Frontal cortex (tissue), 4 donors: ENCODE data around the gene PLEK. TPM values are rescaled to one million over a fixed set of nuclear protein-coding genes. Genes with fewer than 3 reads are reported as not detected.
A peak's percentile ranks its signal among the peaks of the same experiment; 100 is the strongest.
"Not testable (repeated sequence)": the region's sequence is repeated elsewhere in the genome, so short reads cannot be mapped to it uniquely, and the experiment has no call there.

Experiments
- DNase-seq, 2 donors: peaks; one replicate each; pipeline ENCODE4 v3.0.0; 2012; ENCODE audit warnings: low spot score in 2 of 2
- FAIRE-seq: peaks from 2 replicates; lab custom pipeline; 2012; peaks lifted over from hg19 to GRCh38; lab: Jason Lieb, UNC
- total RNA-seq: library from RNA; depleted of rRNA; stranded (reverse); fragments of >200 nt; gene quantifications from one replicate; pipeline ENCODE4 v1.2.3, GENCODE V29; 2014
- donor health status: control.
- donor health status: control.
- donor health status: control.

The PLEK gene
- total RNA-seq, 1 donor from 2014 or later: 1.6 TPM

GRCh38 chr2:68379184-68379708 lies 14.2 kb downstream of the PLEK start:
- no peak for FAIRE-seq

GRCh38 chr2:68383778-68384177 lies 18.7 kb downstream of the PLEK start:
- no peak for DNase-seq
- FAIRE-seq: no peak

More at GRCh38 chr2:68379184-68379708, 14.2 kb downstream of the PLEK start:
- DNase-seq: no peak

- FAIRE-seq (no peak), DNase-seq (no peak)
Observed at GRCh38 chr2:68384485-68385107, 19.5 kb downstream of the PLEK start.

- no peak for FAIRE-seq
- DNase-seq: no peak
Observed at GRCh38 chr2:68385220-68385906, 20.3 kb downstream of the PLEK start.

GRCh38 chr2:68385907-68386287 lies 20.8 kb downstream of the PLEK start:
- DNase-seq (no peak), FAIRE-seq (peak; percentile 77)

- FAIRE-seq (no peak), DNase-seq (no peak)
Observed at GRCh38 chr2:68386365-68386764, 21.3 kb downstream of the PLEK start.

GRCh38 chr2:68387408-68388350 lies 22.6 kb downstream of the PLEK start:
- DNase-seq (no peak), FAIRE-seq (no peak)

GRCh38 chr2:68388358-68388757 lies 23.3 kb downstream of the PLEK start:
- FAIRE-seq (no peak), DNase-seq (no peak)

- no peak for FAIRE-seq
Observed at GRCh38 chr2:68388772-68389171, 23.7 kb downstream of the PLEK start.

GRCh38 chr2:68390114-68390513 lies 25.0 kb downstream of the PLEK start:
- FAIRE-seq (no peak), DNase-seq (no peak)

More at GRCh38 chr2:68388772-68389171, 23.7 kb downstream of the PLEK start:
- no peak for DNase-seq

- DNase-seq (no peak), FAIRE-seq (no peak)
Observed at GRCh38 chr2:68390586-68390985, 25.5 kb downstream of the PLEK start.

GRCh38 chr2:68391099-68391498 lies 26.0 kb downstream of the PLEK start:
- FAIRE-seq (no peak), DNase-seq (no peak)

- FAIRE-seq (no peak), DNase-seq (no peak)
Observed at GRCh38 chr2:68391869-68392268, 26.8 kb downstream of the PLEK start.

- DNase-seq (no peak), FAIRE-seq (no peak)
Observed at GRCh38 chr2:68396093-68396492, 31.0 kb downstream of the PLEK start.

- not testable (repeated sequence) for FAIRE-seq, DNase-seq
Observed at GRCh38 chr2:68397704-68398263, 32.7 kb downstream of the PLEK start.

- FAIRE-seq (no peak), DNase-seq (no peak)
Observed at GRCh38 chr2:68403199-68403644, 38.1 kb downstream of the PLEK start.

GRCh38 chr2:68404164-68404563 lies 39.1 kb downstream of the PLEK start:
- DNase-seq (no peak), FAIRE-seq (no peak)

GRCh38 chr2:68404893-68405799 lies 40.1 kb downstream of the PLEK start:
- FAIRE-seq: no peak

More at GRCh38 chr2:68404893-68405799, 40.1 kb downstream of the PLEK start:
- no peak for DNase-seq
